ENCODE data around the gene TARBP1. TPM values are rescaled to one million over a fixed set of nuclear protein-coding genes. Genes with fewer than 3 reads are reported as not detected.
"Not testable (repeated sequence)": the region's sequence is repeated elsewhere in the genome, so short reads cannot be mapped to it uniquely, and the experiment has no call there.

Gene TARBP1
- total RNA-seq, 4 donors from 2014 or later, result 13.8 to 23.0 (median 16.3) TPM

DNA sequence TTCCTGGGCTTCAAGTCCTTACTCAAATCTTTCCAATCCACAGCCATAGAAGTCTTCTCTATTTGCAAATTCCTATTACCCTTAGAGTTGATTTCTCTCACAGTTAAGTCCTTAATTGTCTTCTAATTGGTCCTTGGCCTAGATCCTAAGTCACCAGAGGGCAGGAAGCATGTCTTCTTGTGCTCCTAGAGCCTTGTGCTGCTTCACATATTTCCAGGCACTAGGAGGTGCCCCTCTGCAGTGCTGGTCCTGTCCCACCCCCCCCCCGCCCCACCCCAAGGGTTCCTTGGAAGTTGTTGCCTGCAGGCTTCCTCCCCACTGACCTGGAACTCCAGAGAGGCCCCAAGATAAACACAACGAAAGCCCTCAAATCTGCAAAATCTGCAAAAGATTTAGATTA lies 28.1 kb upstream of the TARBP1 start:
- intact Hi-C loops (cut with DNase I; ENCODE audit: low total_unique reads), result loop anchor here (10.0 kb wide), 1 partner anchor 78 kb away; no protein-coding TSS in a partner anchor
- no peak for DNase-seq (ENCODE audit: low spot score in 2 of 2)
- no peak overlapping the region for H3K4me3 ChIP-seq (ENCODE audit: low read depth, poor library complexity, severe bottlenecking)
- TF ChIP-seq, protein P1, sequence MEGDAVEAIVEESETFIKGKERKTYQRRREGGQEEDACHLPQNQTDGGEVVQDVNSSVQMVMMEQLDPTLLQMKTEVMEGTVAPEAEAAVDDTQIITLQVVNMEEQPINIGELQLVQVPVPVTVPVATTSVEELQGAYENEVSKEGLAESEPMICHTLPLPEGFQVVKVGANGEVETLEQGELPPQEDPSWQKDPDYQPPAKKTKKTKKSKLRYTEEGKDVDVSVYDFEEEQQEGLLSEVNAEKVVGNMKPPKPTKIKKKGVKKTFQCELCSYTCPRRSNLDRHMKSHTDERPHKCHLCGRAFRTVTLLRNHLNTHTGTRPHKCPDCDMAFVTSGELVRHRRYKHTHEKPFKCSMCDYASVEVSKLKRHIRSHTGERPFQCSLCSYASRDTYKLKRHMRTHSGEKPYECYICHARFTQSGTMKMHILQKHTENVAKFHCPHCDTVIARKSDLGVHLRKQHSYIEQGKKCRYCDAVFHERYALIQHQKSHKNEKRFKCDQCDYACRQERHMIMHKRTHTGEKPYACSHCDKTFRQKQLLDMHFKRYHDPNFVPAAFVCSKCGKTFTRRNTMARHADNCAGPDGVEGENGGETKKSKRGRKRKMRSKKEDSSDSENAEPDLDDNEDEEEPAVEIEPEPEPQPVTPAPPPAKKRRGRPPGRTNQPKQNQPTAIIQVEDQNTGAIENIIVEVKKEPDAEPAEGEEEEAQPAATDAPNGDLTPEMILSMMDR (IDR thresholded peaks at IDR 0.05), result no peak
- no peak for TF ChIP-seq POLR2A (IDR thresholded peaks at IDR 0.05)
- 87 to 92% methylated on average over 2 of the region's 2 CpGs for WGBS, 2 donors

DNA sequence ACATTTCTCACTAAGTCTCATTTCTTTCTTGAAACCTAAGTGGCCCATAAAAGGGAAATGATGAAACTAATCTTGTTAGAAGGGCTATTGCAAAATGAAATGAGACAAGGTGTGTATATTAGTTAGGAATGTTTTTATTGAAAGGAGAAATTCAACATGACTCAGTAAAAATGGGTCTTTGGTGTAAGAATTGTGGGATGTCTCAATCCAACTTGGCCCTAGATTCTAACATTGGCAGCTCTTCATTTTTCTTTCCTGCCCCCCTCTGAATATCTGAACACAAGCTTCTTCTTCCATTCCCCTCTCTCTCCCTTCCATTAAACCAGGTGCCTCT lies 26.8 kb upstream of the TARBP1 start:
- intact Hi-C loops (cut with DNase I; ENCODE audit: low total_unique reads), result loop anchor here (10.0 kb wide), 1 partner anchor 79 kb away; no protein-coding TSS in a partner anchor

DNA sequence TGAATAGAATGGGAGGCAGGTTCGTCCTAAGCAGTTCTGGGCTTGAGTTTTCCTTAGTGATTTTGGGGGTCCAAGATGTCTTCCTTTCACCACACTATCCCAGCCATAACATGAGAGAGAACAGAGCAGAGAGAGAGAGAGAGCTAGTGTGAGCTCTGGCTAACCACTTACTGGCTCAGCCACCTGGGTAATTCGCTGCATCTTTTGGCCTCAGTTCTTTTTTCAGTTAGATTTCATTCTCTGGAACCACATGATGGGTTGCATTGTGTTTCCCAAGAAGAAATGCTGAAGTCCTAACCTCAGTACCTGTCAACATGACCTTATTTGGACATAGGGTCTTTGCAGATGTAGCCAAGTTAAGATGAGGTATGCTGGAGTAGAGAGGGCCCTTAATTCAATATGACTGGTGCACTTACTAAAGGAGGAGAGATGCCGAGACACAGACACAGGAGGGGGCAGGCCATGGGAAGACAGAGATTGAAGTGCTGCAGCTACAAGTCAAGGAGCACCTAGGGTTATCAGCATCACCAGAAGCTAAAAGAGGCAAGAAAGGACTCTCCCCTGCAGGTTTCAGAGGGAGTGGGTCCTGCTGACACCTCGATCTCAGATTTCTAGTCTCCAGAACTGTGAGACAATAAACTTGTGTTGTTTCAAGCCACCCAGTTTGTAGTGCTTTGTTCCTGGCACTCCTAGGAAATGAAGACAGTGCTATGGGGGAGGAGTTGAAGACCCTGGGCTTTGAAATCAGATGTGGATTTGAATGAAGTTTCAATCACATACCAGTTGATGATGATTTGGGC lies 26.2 kb upstream of the TARBP1 start:
- intact Hi-C loops (cut with DNase I; ENCODE audit: low total_unique reads), result loop anchor here (10.0 kb wide), 1 partner anchor 80 kb away; no protein-coding TSS in a partner anchor
- 91 to 92% methylated on average over 4 of the region's 4 CpGs for WGBS, 2 donors
- DNase-seq (ENCODE audit: low spot score in 2 of 2), result no peak
- TF ChIP-seq, protein P1 (IDR thresholded peaks at IDR 0.05), result no peak
- TF ChIP-seq POLR2A (IDR thresholded peaks at IDR 0.05), result no peak
- H3K4me3 ChIP-seq (ENCODE audit: low read depth, poor library complexity, severe bottlenecking), result no peak overlapping the region

More for the DNA sequence above, 26.8 kb upstream of the TARBP1 start:
- TF ChIP-seq POLR2A (IDR thresholded peaks at IDR 0.05), result no peak
- TF ChIP-seq, protein P1 (IDR thresholded peaks at IDR 0.05), result no peak
- no peak for DNase-seq (ENCODE audit: low spot score in 2 of 2)
- H3K4me3 ChIP-seq (ENCODE audit: low read depth, poor library complexity, severe bottlenecking), result no peak overlapping the region

DNA sequence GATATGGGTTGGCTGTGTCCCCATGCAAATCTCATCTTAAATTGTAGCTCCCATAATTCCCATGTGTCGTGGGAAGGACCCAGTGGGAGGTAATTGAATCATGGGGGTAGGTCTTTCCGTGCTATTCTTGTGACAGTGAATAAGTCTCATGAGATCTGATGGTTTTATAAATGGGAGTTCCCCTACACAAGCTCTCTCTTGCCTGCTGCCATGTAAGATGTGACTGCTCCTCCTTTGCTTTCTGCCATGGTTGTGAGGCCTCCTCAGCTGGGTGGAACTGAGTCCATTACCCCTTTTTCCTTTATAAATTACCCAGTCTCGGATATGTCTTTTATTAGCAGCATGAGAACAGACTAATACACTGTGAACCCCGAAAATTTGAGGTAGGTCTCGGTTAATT lies 25.3 kb upstream of the TARBP1 start:
- intact Hi-C loops (cut with DNase I; ENCODE audit: low total_unique reads), result loop anchor here (10.0 kb wide), 1 partner anchor 81 kb away; no protein-coding TSS in a partner anchor
- not testable (repeated sequence) for DNase-seq (ENCODE audit: low spot score in 2 of 2); H3K4me3 ChIP-seq (ENCODE audit: low read depth, poor library complexity, severe bottlenecking)
- WGBS, 2 donors, result 71 to 79% methylated on average over 5 of the region's 5 CpGs

DNA sequence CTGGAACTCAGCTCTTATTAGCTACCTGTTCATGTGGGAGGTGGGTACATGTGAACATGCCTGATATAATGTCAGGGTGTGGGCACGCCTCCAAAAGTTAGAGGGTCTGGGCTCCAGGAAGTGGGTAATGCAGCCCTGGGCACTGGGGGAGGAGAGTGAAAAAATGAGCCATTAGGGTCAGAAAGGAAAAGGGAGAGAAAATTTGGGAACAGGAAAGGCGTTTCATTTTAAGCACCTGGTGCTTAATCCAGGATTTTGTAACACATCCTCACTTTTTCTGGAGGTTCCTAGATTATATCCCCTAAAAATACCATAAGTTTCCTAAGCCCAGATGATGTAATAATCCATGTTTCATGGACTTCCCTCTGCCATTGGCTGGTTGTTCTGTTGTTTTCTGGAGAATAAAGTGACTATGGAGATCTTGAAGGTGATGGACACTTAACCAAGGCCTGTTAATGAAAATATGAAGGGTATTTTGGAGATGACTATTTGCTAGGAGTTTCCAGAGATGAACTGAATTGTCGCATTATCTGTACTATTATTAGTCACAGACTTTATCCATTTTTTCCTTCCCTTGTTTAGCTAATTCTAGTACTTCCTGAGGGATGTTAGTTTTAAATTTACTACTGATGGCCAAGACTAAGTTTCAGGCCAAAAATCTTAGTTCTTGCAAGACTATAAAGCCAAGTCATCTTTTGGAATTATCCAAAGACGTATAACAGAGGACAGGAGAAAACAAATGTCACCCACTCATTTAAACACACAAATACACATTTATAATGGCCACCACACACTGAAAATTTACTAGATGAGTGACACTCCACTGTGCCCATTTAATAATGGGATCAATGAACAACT lies 24.4 kb upstream of the TARBP1 start:
- no peak for DNase-seq (ENCODE audit: low spot score in 2 of 2)
- 74 to 80% methylated on average over 4 of the region's 4 CpGs for WGBS, 2 donors
- TF ChIP-seq, protein P1 (IDR thresholded peaks at IDR 0.05), result no peak
- no peak for TF ChIP-seq POLR2A (IDR thresholded peaks at IDR 0.05)
- H3K4me3 ChIP-seq (ENCODE audit: low read depth, poor library complexity, severe bottlenecking), result no peak overlapping the region
- intact Hi-C loops (cut with DNase I; ENCODE audit: low total_unique reads), result loop anchor here (10.0 kb wide), 1 partner anchor 81 kb away; no protein-coding TSS in a partner anchor

DNA sequence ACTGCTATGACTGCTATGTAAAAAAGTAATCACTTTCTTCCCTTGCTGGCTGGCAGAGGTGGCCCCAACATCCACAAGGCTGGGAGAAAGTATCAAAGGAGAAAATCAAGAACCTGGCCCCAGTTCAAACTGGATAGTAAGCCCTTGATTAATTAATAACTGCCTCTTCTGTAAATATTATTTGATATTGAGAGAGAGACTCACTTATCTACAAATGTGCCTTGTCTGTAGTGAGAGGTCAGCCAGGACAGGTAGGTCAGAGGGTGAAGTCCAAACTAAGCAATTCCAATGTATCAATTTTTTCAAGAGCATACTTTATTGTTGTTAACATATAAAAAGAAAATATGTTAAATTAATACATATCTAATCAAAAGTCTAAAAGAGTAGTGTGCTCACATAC lies 23.8 kb upstream of the TARBP1 start:
- no peak for DNase-seq (ENCODE audit: low spot score in 2 of 2)
- no peak for TF ChIP-seq POLR2A (IDR thresholded peaks at IDR 0.05)
- TF ChIP-seq, protein P1 (IDR thresholded peaks at IDR 0.05), result no peak
- intact Hi-C loops (cut with DNase I; ENCODE audit: low total_unique reads), result loop anchor here (10.0 kb wide), 1 partner anchor 82 kb away; no protein-coding TSS in a partner anchor
- H3K4me3 ChIP-seq (ENCODE audit: low read depth, poor library complexity, severe bottlenecking), result no peak overlapping the region
